Hepatocyte (in vitro differentiated cells): Measurements from ENCODE around the gene GBP3.
"Not testable (repeated sequence)": the region's sequence is repeated elsewhere in the genome, so short reads cannot be mapped to it uniquely, and the experiment has no call there.

ENCODE experiments used
- CTCF ChIP-seq: fragments of 200-600 bp; sonication (generic); IDR thresholded peaks from 2 replicates; pipeline ENCODE4 v1.5.1; 2016; ENCODE audit warnings: antibody characterized with exemption, mild to moderate bottlenecking; ENCODE audit not compliant: poor library complexity
- EZH2phosphoT487 ChIP-seq: fragments of 200-600 bp; sonication (generic); IDR thresholded peaks from one replicate; pipeline ENCODE4 v1.6.1; 2018; ENCODE audit warnings: antibody characterized with exemption, mild to moderate bottlenecking, low read depth, moderate library complexity; ENCODE audit not compliant: unreplicated experiment, severe bottlenecking

GRCh38 chr1:89034004-89034403, 11.3 kb upstream of the GBP3 start:
- TF ChIP-seq CTCF, EZH2phosphoT487: not testable (repeated sequence)
